ENCODE results near the gene SLC35A4.

Gene SLC35A4

GRCh38 chr5:140564196-140565023 is at the start of gene SLC35A4, which contains the start of gene APBB3:
TSS of gene SLC35A4 (plus strand) at chr5:140564828. CDS start at chr5:140567170, 2,342 bp downstream.
TSS of gene APBB3 (minus strand) at chr5:140564598. CDS start at chr5:140564245, 353 bp downstream.
- Histone ChIP-seq H3K9me3 (no peaks in the 10 kb centered on the region), H3K4me3 (ENCODE audit: low read depth in 1 of 2, low read length in 1 of 2) (peak within 1 kb of the TSS; percentile 75 to 83), H3K27me3 (no peaks in the 10 kb centered on the region), H3K4me1 (ENCODE audit: control insufficient read depth in 1 of 2, insufficient read depth in 1 of 2, low read depth in 1 of 2, low read length in 1 of 2) (peaks cover 30 to 39% of the 10 kb centered on the region in 2 experiments), H3K27ac (peak within 1 kb of the TSS; percentile 93), H3K36me3 (peaks cover 5% of the 10 kb centered on the region)
- TF ChIP-seq CTCF (IDR thresholded peaks at IDR 0.05) = peak; percentile 35

GRCh38 chr5:140524003-140524402 is 40.6 kb upstream of the SLC35A4 start:
- peaks cover 0 to 3% of the 10 kb centered on the region in 2 experiments for H3K4me1 ChIP-seq (ENCODE audit: control insufficient read depth in 1 of 2, insufficient read depth in 1 of 2, low read depth in 1 of 2, low read length in 1 of 2)
- no peak for TF ChIP-seq CTCF (IDR thresholded peaks at IDR 0.05)
- H3K9me3 ChIP-seq = no peaks in the 10 kb centered on the region
- no peaks in the 10 kb centered on the region for H3K27me3 ChIP-seq
- H3K27ac ChIP-seq = peak overlapping the region; percentile 37
- no peak overlapping the region for H3K4me3 ChIP-seq (ENCODE audit: low read depth in 1 of 2, low read length in 1 of 2)
- H3K36me3 ChIP-seq = peaks cover 45% of the 10 kb centered on the region

GRCh38 chr5:140540227-140540626 is 24.4 kb upstream of the SLC35A4 start:
- Histone ChIP-seq H3K9me3 (no peaks in the 10 kb centered on the region), H3K4me1 (ENCODE audit: control insufficient read depth in 1 of 2, insufficient read depth in 1 of 2, low read depth in 1 of 2, low read length in 1 of 2) (no peaks in the 10 kb centered on the region), H3K36me3 (peaks cover 87% of the 10 kb centered on the region), H3K27ac (no peak overlapping the region), H3K27me3 (no peaks in the 10 kb centered on the region), H3K4me3 (ENCODE audit: low read depth in 1 of 2, low read length in 1 of 2) (no peak overlapping the region)
- no peak for TF ChIP-seq CTCF (IDR thresholded peaks at IDR 0.05)

GRCh38 chr5:140542972-140543371 is 21.7 kb upstream of the SLC35A4 start:
- Histone ChIP-seq H3K4me3 (ENCODE audit: low read depth in 1 of 2, low read length in 1 of 2) (no peak overlapping the region), H3K36me3 (peaks cover 60% of the 10 kb centered on the region), H3K4me1 (ENCODE audit: control insufficient read depth in 1 of 2, insufficient read depth in 1 of 2, low read depth in 1 of 2, low read length in 1 of 2) (peaks cover 21 to 22% of the 10 kb centered on the region in 2 experiments), H3K27ac (no peak overlapping the region), H3K27me3 (no peaks in the 10 kb centered on the region), H3K9me3 (no peaks in the 10 kb centered on the region)
- no peak for TF ChIP-seq CTCF (IDR thresholded peaks at IDR 0.05)

GRCh38 chr5:140544986-140545385 is 19.6 kb upstream of the SLC35A4 start:
- TF ChIP-seq CTCF (IDR thresholded peaks at IDR 0.05) = no peak
- no peaks in the 10 kb centered on the region for H3K27me3 ChIP-seq
- peaks cover 50% of the 10 kb centered on the region for H3K36me3 ChIP-seq
- H3K4me3 ChIP-seq (ENCODE audit: low read depth in 1 of 2, low read length in 1 of 2) = no peak overlapping the region
- no peak overlapping the region for H3K27ac ChIP-seq
- peaks cover 41 to 43% of the 10 kb centered on the region in 2 experiments for H3K4me1 ChIP-seq (ENCODE audit: control insufficient read depth in 1 of 2, insufficient read depth in 1 of 2, low read depth in 1 of 2, low read length in 1 of 2)
- no peaks in the 10 kb centered on the region for H3K9me3 ChIP-seq

All from neutrophil (primary cell).